ENCODE results near the gene CCDC85C. TPM values are rescaled to one million over a fixed set of nuclear protein-coding genes. Genes with fewer than 3 reads are reported as not detected.

Gene CCDC85C
- polyA plus RNA-seq, 1 experiment = 7.2 TPM

- ChIA-PET POLR2A (no interaction called here), CTCF (interaction anchor here (1.1 kb wide), 1 partner anchor 73 kb away, joined by 3 read pairs; no protein-coding TSS in a partner anchor)
- TF ChIP-seq, protein P1, sequence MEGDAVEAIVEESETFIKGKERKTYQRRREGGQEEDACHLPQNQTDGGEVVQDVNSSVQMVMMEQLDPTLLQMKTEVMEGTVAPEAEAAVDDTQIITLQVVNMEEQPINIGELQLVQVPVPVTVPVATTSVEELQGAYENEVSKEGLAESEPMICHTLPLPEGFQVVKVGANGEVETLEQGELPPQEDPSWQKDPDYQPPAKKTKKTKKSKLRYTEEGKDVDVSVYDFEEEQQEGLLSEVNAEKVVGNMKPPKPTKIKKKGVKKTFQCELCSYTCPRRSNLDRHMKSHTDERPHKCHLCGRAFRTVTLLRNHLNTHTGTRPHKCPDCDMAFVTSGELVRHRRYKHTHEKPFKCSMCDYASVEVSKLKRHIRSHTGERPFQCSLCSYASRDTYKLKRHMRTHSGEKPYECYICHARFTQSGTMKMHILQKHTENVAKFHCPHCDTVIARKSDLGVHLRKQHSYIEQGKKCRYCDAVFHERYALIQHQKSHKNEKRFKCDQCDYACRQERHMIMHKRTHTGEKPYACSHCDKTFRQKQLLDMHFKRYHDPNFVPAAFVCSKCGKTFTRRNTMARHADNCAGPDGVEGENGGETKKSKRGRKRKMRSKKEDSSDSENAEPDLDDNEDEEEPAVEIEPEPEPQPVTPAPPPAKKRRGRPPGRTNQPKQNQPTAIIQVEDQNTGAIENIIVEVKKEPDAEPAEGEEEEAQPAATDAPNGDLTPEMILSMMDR (IDR thresholded peaks at IDR 0.05; ENCODE audit: low read depth, low read length) = no peak
- Histone ChIP-seq H3K9me3 (ENCODE audit: control insufficient read depth, insufficient read depth, low read length) (no peaks in the 10 kb centered on the region; the same call in none of the 2 replicates), H3K27me3 (ENCODE audit: control insufficient read depth, insufficient read depth, low read length) (no peaks in the 10 kb centered on the region), H3K27ac (ENCODE audit: low read depth, low read length) (no peak overlapping the region), H3K4me3 (ENCODE audit: low read depth, low read length) (no peak overlapping the region)
- no peak for DNase-seq (ENCODE audit: low read depth, low spot score)
Observed at GRCh38 chr14:99554757-99555531, 49.1 kb downstream of the CCDC85C start.

DNA sequence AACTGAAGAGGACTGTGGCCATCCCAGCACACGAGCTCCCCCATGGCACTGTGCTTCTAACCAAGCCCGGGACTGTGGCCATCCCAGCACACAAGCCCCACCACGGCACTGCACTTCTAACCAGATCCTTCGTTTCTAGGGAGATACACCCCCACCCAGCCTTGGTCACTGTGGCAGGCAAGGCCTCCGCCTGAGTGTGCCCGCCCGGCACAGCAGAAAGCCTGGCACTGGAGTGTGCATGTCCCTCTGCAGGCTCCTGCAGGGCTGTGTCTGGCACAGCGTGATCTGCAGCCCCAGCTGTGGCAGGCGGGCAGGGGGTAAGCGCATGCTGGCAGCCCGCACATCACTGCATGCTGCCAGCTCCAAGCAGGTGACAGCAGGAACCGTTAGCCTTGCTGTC, 49.8 kb downstream of the CCDC85C start:
- Histone ChIP-seq H3K4me3 (ENCODE audit: low read depth, low read length) (no peak overlapping the region), H3K27me3 (ENCODE audit: control insufficient read depth, insufficient read depth, low read length) (no peaks in the 10 kb centered on the region), H3K27ac (ENCODE audit: low read depth, low read length) (no peak overlapping the region), H3K9me3 (ENCODE audit: control insufficient read depth, insufficient read depth, low read length) (no peaks in the 10 kb centered on the region; the same call in none of the 2 replicates)
- CTCF ChIA-PET = interaction anchor here (0.6 to 1.1 kb wide), 2 partner anchors 28 to 74 kb away, joined by 3 to 4 read pairs; no protein-coding TSS in a partner anchor
- POLR2A ChIA-PET = no interaction called here
- TF ChIP-seq, protein P1 (IDR thresholded peaks at IDR 0.05; ENCODE audit: low read depth, low read length) = no peak
- no peak for DNase-seq (ENCODE audit: low read depth, low spot score)

DNA sequence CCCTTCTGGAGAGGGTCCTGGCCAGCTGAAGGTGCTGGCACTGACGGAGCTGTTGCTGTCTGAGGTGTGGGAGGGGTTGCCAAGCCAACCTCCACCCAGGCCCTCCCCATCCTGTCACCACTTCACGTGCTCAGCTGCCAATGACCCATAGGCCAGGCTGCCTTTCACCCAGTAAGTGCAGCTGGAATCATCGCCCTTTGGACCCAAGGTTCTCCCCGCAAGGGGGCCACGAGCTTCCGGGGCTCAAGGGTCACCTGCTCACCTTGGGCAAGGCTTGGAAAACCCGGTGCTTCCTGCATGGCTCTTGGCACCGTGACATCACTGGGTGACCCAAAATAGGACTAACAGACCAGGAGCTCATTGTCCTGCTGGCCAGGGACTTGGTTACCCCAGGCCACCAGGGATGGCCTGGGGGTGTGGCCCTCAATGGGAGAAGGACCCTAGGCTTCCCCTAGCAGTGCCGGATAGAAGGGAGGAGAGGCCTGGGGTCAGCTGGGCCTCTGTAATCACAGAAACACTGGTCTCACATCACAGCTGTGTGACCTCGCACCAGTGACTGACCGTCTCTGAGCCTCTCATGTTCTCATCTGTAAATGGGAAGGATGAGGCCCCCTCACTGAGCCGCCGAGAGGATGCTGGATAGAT, 51.3 kb downstream of the CCDC85C start:
- Histone ChIP-seq H3K9me3 (ENCODE audit: control insufficient read depth, insufficient read depth, low read length) (no peaks in the 10 kb centered on the region), H3K27ac (ENCODE audit: low read depth, low read length) (no peak overlapping the region), H3K4me3 (ENCODE audit: low read depth, low read length) (no peak overlapping the region), H3K27me3 (ENCODE audit: control insufficient read depth, insufficient read depth, low read length) (no peaks in the 10 kb centered on the region)
- DNase-seq (ENCODE audit: low read depth, low spot score) = no peak
- POLR2A ChIA-PET = no interaction called here
- CTCF ChIA-PET = no interaction called here
- TF ChIP-seq, protein P1 (IDR thresholded peaks at IDR 0.05; ENCODE audit: low read depth, low read length) = no peak

DNA sequence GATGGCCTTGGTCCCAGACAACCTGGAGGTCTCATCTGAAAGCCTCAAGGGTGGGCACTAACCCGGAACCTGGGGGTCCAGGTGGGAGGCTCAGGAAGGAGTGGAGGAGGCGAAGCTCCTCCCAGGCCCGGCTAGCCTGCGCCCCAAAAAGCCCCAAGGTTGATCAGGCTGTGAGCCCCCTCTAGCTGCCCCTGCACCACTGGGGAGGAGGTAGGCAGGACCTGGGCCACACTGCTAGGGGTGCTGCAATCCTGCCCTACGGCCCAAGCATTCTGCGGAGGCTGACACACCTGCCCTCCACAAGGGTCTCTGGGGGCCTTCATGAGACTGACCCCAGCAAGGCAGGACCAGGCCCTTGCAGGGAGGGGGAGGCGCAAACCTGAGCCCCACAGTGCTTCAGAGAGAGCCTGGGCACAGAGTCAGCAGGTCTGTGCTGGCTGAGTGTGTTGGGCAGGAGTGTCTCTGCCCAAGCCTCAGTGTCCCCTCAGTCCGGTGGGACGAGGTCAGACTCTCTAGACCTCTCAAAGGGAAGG, 51.9 kb downstream of the CCDC85C start:
- TF ChIP-seq, protein P1 (IDR thresholded peaks at IDR 0.05; ENCODE audit: low read depth, low read length) = no peak
- no peak overlapping the region for H3K27ac ChIP-seq (ENCODE audit: low read depth, low read length)
- H3K9me3 ChIP-seq (ENCODE audit: control insufficient read depth, insufficient read depth, low read length) = no peaks in the 10 kb centered on the region
- no peak for DNase-seq (ENCODE audit: low read depth, low spot score)
- no peaks in the 10 kb centered on the region for H3K27me3 ChIP-seq (ENCODE audit: control insufficient read depth, insufficient read depth, low read length)
- ChIA-PET CTCF (no interaction called here), POLR2A (no interaction called here)
- no peak overlapping the region for H3K4me3 ChIP-seq (ENCODE audit: low read depth, low read length)

Measured in AG04450 (cell line).